Peyer's patch (tissue), 4 donors: ENCODE data around the gene ZBTB11.

Source experiments
- CTCF ChIP-seq, 6 experiments: fragments of 450-650 bp in 4 of 6; fragments of 200-600 bp in 2 of 6; sonication (generic) in 1 of 6; IDR thresholded peaks; one replicate each; pipeline ENCODE4 v1.5.1; 2017 to 2019; ENCODE audit warnings: antibody characterized with exemption in 6 of 6, mild to moderate bottlenecking in 3 of 6, moderate library complexity in 1 of 6
- POLR2A ChIP-seq, 2 donors: fragments of 450-650 bp; IDR thresholded peaks; one replicate each; pipeline ENCODE4 v1.5.1; 2017; ENCODE audit warnings: antibody characterized with exemption in 2 of 2, mild to moderate bottlenecking in 2 of 2, moderate library complexity in 2 of 2

- TF ChIP-seq CTCF (IDR thresholded peaks at IDR 0.05) (no peak), POLR2A (IDR thresholded peaks at IDR 0.05) (no peak)
Measured at GRCh38 chr3:101639280-101639963, 37.5 kb downstream of the ZBTB11 start.
